ENCODE measurements around the gene ARHGAP25.
"Not testable (repeated sequence)": the region's sequence is repeated elsewhere in the genome, so short reads cannot be mapped to it uniquely, and the experiment has no call there.

The ARHGAP25 gene

DNA sequence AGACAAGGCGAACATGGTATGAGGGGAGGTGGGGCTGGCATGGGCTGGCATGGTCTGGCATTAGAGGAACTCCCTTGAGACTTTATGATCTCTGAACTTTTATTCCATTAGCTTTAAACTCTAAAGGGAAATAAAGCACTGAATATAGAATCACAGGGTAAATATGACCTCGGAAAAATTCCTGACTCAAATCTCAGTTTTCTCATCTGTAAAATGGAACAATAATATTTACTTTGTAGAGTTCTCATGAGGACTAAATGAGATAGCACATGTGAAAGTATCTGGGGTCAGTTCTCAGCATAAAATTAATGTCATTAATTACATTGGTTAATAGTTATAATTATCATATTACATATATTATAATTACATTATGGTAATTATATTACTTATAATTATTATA is 65.9 kb downstream of the ARHGAP25 start:
- no peak for FAIRE-seq

DNA sequence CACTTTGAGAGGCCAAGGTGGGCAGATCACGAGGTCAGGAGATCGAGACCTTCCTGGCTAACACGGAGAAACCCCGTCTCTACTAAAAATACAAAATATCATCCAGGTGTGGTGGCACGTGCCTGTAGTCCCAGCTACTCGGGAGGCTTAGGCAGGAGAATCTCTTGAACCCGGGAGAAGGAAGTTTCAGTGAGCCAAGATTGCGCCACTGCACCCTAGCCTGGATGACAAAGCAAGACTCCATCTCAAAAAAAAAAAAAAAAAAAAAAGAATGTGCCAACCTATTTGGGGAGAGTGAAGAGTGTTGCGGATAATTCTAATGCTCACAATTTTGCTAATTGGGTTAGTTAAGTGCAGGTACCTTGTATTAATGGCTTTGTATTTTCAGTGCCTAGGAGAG is 67.5 kb downstream of the ARHGAP25 start:
- FAIRE-seq: not testable (repeated sequence)

DNA sequence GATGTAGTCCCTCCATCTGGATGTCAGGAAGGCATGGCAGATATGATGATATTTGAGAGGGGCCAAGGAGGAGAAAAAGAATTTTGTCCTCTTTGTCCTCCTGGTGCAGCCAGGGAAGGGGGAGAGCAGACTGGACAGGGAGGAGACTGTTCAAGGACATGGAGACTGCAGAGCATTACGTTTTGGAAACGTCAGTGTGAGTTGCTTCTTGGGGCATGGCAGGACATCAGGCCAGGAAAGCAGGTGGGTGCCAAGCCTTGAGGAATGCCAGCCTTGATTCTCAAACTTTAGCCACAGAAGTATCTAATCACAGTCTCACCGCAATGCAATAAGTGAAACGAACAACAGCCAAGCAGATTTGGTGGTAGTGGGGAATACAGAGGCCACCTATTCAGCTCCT is 70.4 kb downstream of the ARHGAP25 start:
- no peak for FAIRE-seq

DNA sequence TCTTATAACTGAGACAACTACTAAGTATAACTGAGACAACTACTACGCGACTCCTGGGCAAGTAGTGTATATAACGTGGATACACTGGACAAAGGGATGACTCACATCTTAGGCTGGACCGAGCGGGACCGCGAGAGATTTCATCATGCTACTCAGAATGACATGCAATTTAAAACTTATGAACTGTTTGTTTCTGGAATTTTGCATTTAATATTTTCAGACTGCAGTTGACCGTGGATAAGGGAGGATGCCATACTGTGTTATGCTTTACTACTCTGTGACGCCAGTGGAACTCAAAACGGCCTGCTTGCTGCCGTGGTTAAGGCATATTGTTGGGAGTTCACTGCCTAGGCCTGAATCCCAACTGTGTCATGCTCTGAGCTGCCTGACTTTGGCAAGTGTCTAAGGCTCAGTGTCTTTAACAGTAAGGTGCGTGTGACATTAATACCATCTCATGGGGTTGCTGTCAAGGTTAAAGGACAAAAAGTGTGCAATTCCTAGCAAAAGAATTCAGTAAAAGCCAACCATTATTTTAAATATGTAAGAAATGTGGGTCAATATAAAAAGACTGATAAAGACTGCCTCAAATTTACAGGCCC is 72.0 kb downstream of the ARHGAP25 start:
- no peak for FAIRE-seq

DNA sequence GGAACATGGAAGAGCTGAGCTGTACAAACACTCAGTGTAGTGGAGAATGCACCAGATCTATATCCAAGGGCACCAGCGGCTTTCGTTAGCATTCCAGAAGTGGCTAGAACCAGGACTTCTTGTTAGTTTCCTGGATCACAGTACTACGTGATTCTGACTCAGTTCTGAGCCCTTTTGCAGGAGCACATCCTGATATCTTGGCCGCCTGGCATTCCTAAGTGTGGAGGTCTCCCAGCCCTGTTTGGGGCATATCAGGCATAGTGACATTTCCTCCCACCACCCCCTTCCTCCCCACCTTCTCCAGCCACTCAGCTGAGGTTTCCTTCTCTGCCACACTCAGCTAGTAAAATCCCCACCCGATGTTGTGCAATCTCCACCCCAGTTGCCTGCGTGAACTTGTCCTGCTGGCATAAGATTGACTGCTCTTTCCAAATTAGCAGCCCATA is 73.2 kb downstream of the ARHGAP25 start:
- FAIRE-seq: no peak

DNA sequence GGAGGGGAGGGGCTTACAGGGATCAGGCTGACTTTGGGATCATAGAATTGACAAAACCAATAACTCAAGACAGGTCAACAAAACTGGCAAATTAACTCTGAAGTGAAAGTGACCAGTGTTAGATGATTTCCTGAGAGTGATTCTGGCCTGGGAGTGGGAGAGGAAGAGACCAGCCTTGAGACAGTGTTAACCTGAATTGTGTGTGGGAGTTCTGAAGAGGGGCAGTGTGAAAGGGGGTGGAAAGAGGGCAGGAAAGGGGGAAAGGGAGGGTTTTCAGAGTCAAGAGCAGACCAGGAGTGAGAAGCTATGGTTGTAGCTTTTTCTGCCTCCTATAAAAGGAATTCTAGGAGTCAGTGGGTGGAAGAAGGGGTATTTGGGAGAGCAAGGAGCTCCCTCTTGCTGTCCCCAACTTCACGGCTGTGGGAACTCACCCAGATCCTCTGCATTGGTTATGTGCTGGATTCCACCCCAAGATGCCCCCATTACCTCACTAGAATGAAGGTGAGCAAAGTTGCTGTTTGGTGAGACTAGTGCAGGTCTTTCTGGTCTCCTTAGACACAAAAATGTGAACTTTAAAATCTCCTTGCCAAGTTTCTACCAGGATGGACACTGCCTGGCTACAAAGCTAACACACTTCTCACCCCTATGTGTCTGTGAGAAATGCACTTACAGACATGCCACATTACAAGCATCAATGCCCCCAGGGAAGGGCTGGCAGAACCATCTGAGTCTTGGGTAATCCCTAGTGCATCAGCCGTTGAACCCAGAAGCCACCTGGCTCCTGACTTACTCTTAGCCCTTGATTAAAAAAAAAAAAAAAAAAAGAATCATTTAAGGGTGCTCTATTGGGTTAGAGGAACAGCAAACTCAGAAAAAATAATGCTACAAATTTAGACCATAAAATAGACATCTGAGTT is 75.0 kb downstream of the ARHGAP25 start:
- no peak for FAIRE-seq

DNA sequence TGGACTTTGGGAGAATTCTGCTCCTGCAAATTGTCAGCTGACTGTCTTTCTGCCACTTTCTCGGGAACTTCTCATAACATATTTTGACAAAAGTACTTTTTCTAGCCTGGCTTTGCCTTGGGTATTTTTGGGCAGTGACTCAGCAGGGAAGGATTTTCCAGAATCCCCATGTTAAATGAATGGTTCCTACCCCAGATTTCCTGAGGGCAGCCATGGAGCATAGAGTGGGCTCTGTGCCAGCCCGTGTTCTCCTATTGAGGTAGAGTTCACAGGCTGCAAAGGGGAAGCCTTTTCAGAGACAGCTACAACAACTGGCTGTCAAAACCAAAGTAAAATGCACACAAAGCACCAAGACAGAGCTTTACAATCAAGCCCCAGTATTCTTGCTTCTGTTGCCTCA is 76.8 kb downstream of the ARHGAP25 start:
- no peak for FAIRE-seq

DNA sequence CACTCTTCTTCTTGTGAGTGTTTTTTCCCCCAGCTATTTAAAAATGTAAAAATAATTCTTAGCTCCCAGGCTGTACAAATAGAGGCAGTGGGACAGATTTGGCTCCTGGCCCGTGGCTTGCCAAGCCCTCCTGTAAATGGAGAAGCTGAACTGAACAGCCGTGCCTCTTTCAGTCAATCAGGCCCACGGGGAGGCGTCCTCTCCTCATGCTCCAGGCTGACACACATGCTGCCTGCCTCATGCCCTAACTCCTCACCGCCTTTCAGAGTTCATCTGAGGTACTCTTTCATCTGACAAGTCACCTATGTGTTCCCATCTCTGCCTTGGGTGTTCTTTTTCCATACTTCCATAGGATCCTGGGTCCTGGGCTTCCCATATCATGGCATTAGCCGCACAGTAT is 77.6 kb downstream of the ARHGAP25 start:
- FAIRE-seq: no peak

DNA sequence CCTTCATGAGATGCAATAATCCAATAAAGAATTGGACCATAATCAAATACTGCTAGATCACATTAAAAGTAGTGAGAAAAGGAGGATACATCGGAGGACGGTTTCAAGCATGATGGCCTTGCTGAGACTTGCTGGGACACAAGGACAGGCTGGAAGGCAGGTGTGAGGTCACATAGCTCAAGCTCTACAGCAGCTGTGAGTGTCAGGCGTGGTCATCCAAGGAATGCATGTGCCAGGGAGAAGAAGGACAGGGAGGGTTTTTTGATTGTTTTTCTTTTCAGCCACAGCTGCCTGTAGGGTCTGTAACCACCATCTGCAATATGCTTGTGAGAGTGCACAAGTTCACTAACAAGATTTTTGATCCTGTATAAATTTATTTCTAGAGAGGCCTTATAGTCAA is 79.0 kb downstream of the ARHGAP25 start:
- FAIRE-seq: no peak

DNA sequence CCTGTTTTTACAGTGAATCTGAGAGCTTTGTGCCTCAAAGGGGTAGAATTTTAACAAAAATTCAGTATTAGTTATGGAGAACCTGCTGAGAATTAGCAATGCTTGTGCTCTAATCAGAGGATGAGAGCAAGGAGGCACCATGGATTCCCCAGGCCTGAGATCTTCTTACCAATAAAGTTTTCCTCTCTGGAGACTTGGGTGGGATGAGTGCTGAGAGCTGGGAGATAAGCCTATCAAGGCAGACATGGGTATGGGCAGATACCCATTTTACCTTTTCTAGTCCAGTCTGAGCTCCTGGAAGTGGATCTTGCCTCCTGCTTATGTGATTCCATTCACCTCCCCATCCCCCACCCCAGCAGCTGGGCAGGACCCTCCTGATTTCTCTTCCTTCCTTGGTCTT is 82.7 kb downstream of the ARHGAP25 start:
- FAIRE-seq: no peak

DNA sequence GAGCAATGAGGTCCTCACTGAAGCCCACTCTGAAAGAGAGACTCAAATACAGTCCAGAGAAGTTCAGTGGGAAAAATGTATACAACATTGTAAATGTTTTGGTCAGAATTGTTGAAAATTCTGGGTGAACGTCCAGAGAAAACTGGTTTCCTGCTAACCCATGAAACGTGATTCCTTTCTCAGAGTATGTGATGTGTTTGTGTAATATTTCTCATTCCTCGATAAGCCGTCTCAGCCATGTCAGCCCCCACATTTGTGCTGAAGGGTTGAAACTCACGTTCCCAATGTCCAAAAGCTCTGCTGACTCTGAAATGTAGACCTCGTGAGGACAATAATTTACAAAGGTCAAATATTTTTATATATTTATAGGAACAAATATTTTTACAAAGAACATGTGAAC is 84.9 kb downstream of the ARHGAP25 start:
- no peak for FAIRE-seq

DNA sequence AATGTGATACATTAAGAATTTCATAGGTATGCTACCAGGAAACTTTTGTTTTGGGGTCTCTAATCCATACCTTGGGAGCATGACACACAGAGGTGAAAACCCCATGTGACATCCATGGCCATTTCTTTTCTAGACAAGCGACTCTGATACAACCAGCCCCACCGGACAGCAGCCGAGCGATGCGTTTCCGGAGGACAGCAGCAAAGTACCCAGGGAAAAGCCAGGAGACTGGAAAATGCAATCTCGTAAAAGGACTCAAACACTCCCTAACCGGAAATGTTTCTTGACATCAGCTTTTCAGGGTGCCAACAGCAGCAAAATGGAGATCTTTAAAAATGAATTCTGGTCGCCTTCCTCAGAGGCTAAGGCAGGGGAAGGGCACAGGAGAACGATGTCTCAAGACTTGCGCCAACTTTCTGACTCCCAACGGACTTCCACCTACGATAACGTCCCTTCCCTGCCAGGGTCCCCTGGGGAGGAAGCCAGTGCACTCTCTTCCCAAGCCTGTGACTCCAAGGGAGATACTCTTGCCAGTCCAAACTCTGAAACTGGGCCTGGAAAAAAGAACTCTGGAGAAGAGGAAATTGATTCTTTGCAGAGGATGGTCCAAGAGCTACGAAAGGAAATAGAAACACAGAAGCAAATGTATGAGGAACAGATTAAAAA is 87.7 kb downstream of the ARHGAP25 start:
- FAIRE-seq: no peak

DNA sequence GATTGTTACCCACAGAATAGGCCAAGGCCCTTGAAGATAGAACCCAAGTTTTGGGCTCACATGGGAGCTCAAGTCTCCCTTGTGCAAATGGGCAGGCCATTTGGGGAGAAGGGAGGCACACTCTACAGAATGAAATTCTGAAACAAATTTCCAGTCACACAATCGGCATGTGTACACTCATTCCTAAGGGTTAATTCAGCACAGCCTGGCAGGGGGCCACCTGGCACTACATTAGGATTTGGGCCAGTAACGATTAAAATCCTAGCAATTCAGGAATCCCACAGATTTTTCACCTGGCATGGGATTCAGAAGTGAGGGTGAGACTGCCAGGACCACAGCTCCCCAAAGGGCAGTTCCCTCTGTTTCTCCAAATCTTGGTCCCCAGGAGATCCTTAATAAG is 90.2 kb downstream of the ARHGAP25 start:
- no peak for FAIRE-seq

DNA sequence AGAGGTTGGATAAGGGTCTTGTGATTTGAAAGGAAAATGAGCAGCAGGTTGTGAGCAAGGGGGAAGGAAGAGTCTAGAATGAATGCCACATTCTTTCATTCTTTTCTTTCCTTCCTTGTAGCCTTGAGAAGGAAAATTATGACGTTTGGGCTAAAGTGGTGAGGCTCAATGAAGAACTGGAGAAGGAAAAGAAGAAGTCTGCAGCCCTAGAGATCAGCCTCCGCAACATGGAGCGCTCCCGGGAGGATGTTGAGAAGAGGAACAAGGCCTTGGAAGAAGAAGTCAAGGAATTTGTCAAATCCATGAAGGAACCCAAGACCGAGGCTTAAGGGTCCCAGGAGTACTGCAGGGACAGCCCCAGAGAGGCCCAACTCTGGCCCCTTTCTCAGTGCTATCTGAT is 91.3 kb downstream of the ARHGAP25 start:
- FAIRE-seq: no peak

DNA sequence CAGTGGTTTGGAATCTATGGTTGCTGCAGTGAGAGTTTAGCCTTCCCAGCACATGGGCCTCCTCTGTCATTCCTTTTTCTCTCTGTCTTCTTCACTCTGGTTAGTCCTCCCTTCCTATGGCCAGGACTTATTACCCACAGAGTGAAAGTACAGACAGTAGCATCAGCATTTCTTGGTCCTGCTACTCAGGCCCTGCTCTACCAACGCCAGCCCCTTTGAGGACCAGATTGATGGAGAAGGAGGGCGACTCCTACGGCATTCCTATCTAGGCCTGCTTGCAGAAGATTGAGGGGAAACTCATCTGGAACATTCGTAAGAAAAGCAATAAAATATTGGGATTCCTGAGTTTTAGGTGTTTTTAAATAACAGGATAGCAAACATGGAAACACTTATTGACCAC is 93.1 kb downstream of the ARHGAP25 start:
- no peak for FAIRE-seq

DNA sequence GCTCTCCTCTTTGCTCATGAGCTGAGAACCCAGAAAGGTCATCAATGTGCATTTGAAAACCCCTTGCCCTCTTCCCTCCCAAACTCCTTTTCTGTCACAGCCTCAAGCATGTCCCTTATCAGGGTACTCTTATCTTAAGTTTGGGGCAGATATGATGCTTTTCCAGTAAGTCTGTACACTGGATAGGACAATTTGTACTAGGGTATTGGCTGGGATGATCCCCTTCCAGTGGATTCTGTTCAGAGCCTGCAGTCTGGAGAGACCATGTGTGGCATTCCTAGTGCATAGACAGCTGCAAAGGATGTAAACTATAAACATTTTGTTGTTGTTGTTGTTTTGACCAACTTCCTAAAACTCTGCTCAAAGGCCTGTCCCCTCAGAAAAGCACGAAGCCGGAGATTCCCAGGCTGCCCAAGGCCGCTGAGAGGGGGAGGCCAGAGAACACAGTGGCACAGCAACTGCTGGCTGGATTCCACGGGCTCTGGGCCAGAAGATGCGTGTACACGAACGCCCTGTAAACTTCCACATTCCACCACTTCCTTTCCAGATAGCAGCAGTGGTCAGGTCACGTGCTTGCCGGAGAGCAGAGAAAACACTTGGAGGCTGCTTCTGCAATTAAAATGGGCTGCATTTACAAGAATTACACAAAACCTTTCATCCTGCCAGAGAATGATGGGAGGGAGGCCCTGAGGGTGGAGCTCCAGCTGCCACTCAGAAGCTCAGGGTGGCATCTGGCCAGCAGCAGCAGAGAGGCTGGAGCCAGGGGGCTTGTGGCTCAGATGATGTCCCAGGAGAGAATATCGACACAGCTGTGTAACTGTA is 94.5 kb downstream of the ARHGAP25 start:
- peak; percentile 51 for FAIRE-seq

DNA sequence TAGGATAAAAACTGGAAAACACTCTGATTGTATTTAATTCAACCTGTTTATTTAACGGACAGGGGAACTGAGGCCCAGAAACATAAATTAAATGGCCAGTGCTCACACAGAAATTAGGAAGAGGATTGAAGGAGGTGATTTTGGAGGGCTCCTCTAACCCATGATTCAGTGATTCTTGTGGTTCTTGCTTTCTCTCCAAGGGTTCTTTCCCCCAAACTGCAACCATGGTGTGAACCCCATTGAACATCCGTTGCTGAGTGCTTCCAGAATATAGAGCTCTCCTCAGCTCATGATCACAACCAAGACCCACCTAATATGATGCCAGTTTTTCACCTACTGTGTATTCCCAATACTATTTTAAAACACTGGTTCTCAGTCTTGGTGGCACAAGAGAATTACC is 95.1 kb downstream of the ARHGAP25 start:
- FAIRE-seq: no peak

DNA sequence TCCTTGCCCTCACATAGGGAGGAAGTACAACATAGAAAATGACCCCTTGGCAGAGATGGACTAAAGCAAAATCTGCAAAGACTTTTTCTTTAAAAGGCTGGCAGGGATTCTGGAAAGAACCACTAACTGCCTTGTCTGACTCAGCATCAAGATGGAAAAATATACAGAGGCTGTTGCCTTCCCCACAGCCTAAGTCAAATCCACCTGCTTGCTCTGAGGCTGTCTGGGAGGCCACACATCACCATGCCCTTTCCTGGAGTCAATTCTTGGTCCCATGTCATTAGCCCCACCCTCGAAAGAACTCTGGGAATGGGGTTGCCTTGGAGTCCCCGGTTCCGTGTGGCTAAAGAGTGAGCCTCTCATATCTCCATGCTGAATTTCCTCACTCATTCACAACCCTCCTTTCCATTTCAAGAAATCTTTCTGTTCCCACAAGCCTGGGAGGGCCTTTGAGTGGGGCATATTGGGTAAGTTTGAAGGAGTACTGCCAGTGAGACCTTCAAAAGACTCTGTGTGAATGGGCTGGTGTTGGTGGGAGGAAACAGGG is 97.1 kb downstream of the ARHGAP25 start:
- no peak for FAIRE-seq

DNA sequence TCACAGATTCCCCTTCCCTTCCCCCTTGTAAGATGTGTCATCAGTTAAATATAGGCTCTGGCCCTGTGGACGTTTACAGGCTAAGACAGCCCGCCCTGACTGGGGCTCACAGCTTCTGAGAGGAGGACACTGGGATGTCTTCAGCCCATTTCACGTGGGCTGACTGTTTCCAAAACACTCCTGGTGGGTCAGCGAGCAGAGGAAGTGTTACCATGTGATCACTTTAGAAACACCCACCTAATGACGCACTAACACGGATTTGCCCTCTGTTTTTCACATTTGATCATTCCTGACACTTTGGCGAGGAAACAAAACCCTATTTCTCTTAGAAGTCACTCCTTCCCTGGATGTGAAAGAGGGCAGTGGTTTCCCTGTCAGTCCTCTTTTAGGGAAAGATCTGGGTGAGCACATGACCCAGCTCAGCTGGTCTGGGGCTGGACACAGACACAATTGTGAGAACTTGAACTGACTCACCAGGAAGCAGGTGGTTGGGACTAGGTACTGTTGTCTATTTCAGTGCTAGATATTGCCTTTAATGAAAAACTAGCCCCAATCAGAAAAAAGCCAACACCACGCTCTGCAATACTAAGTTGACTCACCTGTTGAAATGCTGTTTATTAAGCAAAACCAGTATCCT is 97.7 kb downstream of the ARHGAP25 start:
- no peak for FAIRE-seq

DNA sequence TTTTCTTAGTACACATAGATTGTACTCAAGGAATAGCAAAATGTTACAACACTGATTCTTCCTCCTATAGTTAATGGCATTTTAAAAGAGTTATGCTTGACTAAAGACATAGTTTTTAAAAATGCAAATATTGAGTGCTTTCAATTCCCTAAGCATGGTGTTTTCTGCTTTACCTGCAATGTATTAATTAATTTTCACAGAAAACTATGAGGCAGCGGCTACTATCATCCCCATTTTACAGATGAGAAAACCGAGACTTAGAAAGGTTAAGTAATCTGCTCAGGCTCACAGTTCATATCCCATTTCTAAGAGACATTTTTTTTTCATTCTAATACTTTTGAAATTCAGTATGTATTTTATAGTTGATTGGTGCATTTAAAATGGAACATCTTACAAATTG is 98.6 kb downstream of the ARHGAP25 start:
- no peak for FAIRE-seq

DNA sequence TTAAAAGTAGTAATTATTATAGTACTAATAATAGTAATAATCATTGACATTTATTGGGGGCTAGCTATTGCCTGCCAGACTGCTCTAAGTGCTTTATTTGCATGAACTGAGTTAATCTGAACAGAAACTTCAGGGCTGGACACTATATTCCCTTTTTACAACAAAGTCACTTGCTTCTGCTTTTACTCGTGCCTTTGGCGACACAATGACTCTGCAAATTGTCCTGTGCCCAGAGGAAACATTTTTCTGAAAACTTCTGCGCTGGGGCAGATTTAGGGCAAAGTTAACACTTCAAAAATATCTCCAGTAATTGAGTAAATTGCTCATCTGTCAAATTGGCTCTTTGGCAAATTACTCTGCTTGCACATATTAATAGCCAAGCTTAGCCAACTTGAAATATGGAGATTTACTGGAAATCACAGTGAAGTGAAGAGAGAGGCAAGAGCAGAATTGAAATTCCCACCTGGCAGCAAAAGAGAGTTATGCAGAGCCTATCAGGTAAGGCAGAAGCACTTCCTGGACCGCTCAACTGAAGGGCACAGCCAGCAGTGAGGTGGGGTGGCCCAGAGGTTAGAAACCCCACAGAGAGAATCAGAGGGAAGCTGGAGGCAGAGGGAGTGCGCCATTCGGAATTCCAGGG is 100.2 kb downstream of the ARHGAP25 start:
- no peak for FAIRE-seq

DNA sequence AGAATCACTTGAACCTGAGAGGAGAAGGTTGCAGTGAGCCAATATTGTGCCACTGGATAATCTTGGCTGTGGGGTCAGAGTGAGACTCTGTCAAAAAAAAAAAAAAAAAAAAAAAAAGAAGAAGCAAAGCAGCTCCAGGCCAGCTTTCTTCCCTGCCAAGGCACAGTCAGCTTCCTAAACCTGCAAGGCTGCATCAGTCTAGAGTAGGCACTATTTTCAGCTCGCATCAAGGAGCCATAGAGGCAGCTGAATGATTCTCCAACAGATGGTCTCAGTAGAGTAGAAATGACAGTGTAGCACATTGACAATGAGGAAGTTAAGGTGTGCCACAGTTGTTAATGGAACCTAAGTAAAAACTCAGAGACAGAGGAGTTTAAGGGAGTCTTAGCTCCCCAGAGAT is 101.0 kb downstream of the ARHGAP25 start:
- no peak for FAIRE-seq

All from endometrium (tissue), 2 donors.